ENCODE measurements around the gene STK17A. TPM values are rescaled to one million over a fixed set of nuclear protein-coding genes. Genes with fewer than 3 reads are reported as not detected.

The STK17A gene
- total RNA-seq, 2 donors from 2014 or later: 49.2 to 56.4 TPM

DNA sequence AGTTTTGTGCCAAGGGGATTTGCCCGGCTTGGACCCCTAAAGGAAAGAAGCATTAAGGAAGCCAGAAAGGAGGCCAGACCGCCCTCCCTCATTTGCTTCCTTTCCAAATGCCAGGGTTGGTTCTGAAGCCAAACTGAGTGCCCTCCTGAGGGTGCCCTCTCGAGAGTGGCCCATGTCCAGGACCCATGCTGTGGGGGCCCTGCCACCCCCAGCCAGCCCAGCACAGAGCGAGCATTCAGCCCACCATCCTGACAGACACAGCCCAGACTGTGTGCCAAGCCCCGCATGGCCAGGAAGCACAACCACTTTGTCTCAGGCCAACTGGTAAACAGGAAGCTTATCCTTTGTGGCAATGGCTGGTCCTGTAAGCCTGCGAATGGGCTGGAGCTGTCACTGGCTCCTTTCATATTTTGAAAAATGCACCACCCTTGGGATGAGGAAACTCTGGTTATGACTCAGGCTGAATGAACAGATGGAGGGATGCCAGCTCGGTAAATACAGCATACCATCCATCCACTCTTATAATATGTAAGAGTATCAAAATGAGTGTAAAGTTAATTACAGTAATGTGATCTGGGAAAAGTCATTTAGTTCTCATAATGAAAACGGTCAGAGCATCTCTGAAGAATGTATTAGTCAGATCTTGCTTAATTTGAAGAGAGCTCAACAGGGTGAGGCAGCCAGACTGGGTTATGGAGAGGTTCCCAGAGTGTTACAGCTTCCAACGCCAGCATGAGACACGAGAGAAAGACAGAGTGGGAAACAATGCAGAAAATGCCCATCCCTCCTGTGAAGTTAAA, 65.0 kb downstream of the STK17A start:
- DNase-seq (peak; percentile 73), ATAC-seq (replicated peaks in 1 of 2) (peak; percentile 70 to 73)
- Mint-ChIP-seq H3K36me3 (ENCODE audit: insufficient read depth in 2 of 2) (peaks cover 7 to 20% of the 10 kb centered on the region in 2 donors), H3K4me3 (peak overlapping the region; percentile 65 to 77), H3K9me3 (peaks cover 0 to 1% of the 10 kb centered on the region in 2 donors), H3K27ac (peak overlapping the region; percentile 24), H3K4me1 (ENCODE audit: low read depth) (peaks cover 100% of the 10 kb centered on the region), H3K27me3 (ENCODE audit: low read depth) (no peaks in the 10 kb centered on the region)

DNA sequence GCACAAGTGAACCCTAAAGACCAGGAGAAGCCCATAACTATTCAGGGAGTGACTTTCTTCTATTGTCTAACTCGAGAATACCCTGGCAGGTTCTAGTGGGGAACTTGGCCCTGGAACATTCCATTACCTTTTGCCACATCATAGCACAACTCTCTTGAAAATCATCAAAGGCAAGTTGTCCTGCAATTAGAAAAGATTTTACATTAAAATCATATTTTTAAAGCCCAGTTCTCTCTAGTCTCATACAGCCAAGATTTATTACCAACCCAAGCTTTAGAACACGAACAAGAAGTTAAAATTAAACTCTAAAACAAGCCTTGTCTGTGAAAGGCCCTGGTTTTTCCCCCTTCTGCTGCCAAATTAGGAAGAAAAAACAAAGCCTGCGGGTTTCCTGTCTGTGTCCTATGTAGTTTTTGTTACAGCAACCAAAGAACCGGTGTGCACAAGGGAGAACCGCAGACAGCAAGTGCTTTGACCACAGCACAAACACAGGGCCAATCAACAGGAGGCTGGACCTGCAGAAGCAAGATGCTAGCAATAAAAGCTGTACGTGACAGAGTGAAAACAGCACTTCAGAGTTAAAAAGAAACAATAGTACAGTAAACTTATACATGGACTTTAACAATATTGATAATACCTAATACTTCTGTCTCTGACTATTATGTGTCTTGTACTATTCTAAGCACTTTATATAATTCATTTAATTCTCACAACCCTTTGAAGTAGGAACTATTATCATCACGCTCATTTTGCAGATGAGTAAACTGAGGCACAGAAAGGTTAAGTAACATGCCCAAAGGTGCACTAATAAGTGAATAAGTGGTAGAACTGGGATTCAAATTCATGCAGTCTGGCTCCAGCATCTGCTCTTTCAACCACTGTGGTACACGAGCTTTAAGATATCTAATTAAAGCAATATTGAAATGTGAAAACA, 65.8 kb downstream of the STK17A start:
- Mint-ChIP-seq H3K9me3 (peaks cover 0 to 1% of the 10 kb centered on the region in 2 donors), H3K27me3 (ENCODE audit: low read depth) (no peaks in the 10 kb centered on the region), H3K36me3 (ENCODE audit: insufficient read depth in 2 of 2) (peaks cover 7 to 17% of the 10 kb centered on the region in 2 donors), H3K4me3 (peak overlapping the region; percentile 65 to 77), H3K27ac (peak overlapping the region; percentile 24), H3K4me1 (ENCODE audit: low read depth) (peaks cover 99% of the 10 kb centered on the region)
- DNase-seq (peak; percentile 72 to 81), ATAC-seq (replicated peaks in 1 of 2) (peak; percentile 51 to 61)

GRCh38 chr7:43649755-43650274, 66.9 kb downstream of the STK17A start:
- peak overlapping the region; percentile 24 for H3K27ac Mint-ChIP-seq
- no peaks in the 10 kb centered on the region for H3K27me3 Mint-ChIP-seq (ENCODE audit: low read depth)
- DNase-seq: peak; percentile 64 to 74
- H3K36me3 Mint-ChIP-seq (ENCODE audit: insufficient read depth in 2 of 2): peaks cover 6 to 13% of the 10 kb centered on the region in 2 donors
- peaks cover 0 to under 1% of the 10 kb centered on the region in 2 donors for H3K9me3 Mint-ChIP-seq
- peak; percentile 55 to 59 for ATAC-seq (replicated peaks in 1 of 2)
- H3K4me3 Mint-ChIP-seq: peak overlapping the region; percentile 65 to 77
- peaks cover 99% of the 10 kb centered on the region for H3K4me1 Mint-ChIP-seq (ENCODE audit: low read depth)

GRCh38 chr7:43650457-43651052, 67.6 kb downstream of the STK17A start:
- H3K36me3 Mint-ChIP-seq (ENCODE audit: insufficient read depth in 2 of 2): peaks cover 5 to 10% of the 10 kb centered on the region in 2 donors
- peaks cover 94% of the 10 kb centered on the region for H3K4me1 Mint-ChIP-seq (ENCODE audit: low read depth)
- H3K27me3 Mint-ChIP-seq (ENCODE audit: low read depth): no peaks in the 10 kb centered on the region
- no peaks in the 10 kb centered on the region for H3K9me3 Mint-ChIP-seq
- H3K27ac Mint-ChIP-seq: peak overlapping the region; percentile 24
- H3K4me3 Mint-ChIP-seq: peak overlapping the region; percentile 65 to 77
- DNase-seq (no peak), ATAC-seq (replicated peaks in 1 of 2) (no peak)

DNA sequence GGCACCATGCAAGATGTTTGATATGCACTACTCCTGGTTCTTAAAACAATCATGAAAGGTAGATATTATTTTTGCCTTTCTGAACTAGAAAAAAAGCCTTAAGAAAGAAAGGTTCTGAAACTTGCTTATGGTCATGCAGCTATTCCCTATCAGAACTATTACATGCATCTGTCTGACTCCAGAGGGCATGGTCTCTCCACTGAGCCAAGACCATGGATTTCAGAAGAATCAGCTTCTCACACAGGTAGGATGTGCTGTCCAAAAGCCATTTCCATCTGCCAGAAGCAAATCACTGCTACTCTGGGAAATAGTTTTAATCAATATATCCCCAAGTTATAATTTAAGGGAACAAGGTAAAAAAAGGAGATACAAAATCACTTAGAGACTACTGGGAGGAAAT, 69.5 kb downstream of the STK17A start:
- Mint-ChIP-seq H3K27me3 (ENCODE audit: low read depth) (no peaks in the 10 kb centered on the region), H3K27ac (peak overlapping the region; percentile 87), H3K36me3 (ENCODE audit: insufficient read depth in 2 of 2) (peaks cover 6 to 10% of the 10 kb centered on the region in 2 donors), H3K9me3 (no peaks in the 10 kb centered on the region), H3K4me1 (ENCODE audit: low read depth) (peaks cover 94% of the 10 kb centered on the region), H3K4me3 (peak overlapping the region in 1 of 2 donors; percentile 65)
- ATAC-seq (replicated peaks in 1 of 2) (no peak), DNase-seq (no peak)

GRCh38 chr7:43653466-43653865, 70.6 kb downstream of the STK17A start:
- H3K4me1 Mint-ChIP-seq (ENCODE audit: low read depth): peaks cover 94% of the 10 kb centered on the region
- H3K9me3 Mint-ChIP-seq: no peaks in the 10 kb centered on the region
- ATAC-seq (replicated peaks in 1 of 2) (no peak), DNase-seq (no peak)
- H3K4me3 Mint-ChIP-seq: peak overlapping the region; percentile 39 to 72
- H3K27me3 Mint-ChIP-seq (ENCODE audit: low read depth): no peaks in the 10 kb centered on the region
- peaks cover 7 to 13% of the 10 kb centered on the region in 2 donors for H3K36me3 Mint-ChIP-seq (ENCODE audit: insufficient read depth in 2 of 2)
- H3K27ac Mint-ChIP-seq: peak overlapping the region; percentile 89

- ATAC-seq (replicated peaks in 1 of 2) (no peak), DNase-seq (no peak)
- H3K27me3 Mint-ChIP-seq (ENCODE audit: low read depth): no peaks in the 10 kb centered on the region
- H3K9me3 Mint-ChIP-seq: no peaks in the 10 kb centered on the region
- peaks cover 94% of the 10 kb centered on the region for H3K4me1 Mint-ChIP-seq (ENCODE audit: low read depth)
- H3K36me3 Mint-ChIP-seq (ENCODE audit: insufficient read depth in 2 of 2): peaks cover 7 to 15% of the 10 kb centered on the region in 2 donors
- peak overlapping the region; percentile 39 to 72 for H3K4me3 Mint-ChIP-seq
- peak overlapping the region; percentile 89 for H3K27ac Mint-ChIP-seq
These were observed 71.1 kb downstream of the STK17A start for GRCh38 chr7:43653891-43654504.

GRCh38 chr7:43655584-43655983, 72.7 kb downstream of the STK17A start:
- no peak for DNase-seq
- H3K36me3 Mint-ChIP-seq (ENCODE audit: insufficient read depth in 2 of 2): peaks cover 7 to 16% of the 10 kb centered on the region in 2 donors
- H3K27me3 Mint-ChIP-seq (ENCODE audit: low read depth): no peaks in the 10 kb centered on the region
- H3K4me1 Mint-ChIP-seq (ENCODE audit: low read depth): peaks cover 92% of the 10 kb centered on the region
- H3K27ac Mint-ChIP-seq: no peak overlapping the region
- H3K4me3 Mint-ChIP-seq: no peak overlapping the region
- ATAC-seq (replicated peaks in 1 of 2): no peak
- no peaks in the 10 kb centered on the region for H3K9me3 Mint-ChIP-seq

GRCh38 chr7:43656997-43657396, 74.1 kb downstream of the STK17A start:
- H3K27ac Mint-ChIP-seq: peak overlapping the region; percentile 82
- ATAC-seq (replicated peaks in 1 of 2): no peak
- peaks cover 86% of the 10 kb centered on the region for H3K4me1 Mint-ChIP-seq (ENCODE audit: low read depth)

DNA sequence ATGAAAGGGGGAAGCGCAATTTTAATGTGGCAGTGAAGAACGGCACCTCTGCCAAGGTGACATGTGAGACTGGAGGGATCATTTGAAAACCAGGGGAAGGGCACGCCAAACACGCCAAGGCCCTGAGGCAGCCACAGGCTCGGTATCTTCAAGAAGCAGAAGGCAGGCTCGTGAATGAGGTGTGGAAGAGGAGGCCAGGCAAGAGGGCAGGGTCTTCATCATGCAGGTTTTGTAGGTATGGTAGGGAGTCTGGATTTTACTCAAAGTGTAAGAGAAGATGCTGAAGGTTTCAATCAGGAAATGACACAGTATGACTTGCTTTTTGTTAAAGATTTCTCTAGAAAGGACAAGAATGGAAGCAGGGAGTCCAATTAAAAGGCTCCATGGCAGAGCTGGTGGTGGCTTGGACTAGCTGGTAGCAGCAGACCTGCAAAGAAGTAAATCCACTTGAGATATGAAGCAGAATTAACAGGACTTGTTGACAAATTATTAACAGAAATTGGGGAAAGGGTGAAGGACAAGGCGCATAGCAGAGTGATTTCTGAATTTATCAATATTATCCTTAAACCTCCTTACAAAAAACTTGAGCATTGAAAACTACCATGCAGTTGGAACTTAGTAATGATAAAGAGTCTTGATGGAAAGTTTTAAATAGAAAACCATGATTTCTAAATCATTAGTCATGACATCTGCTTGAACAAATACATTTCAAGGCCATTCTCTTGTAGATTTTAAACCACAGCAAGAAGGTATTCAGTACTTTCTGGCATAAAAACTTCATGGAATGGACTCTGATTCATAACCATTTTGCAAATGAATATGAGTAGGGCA, 76.0 kb downstream of the STK17A start:
- Mint-ChIP-seq H3K9me3 (no peaks in the 10 kb centered on the region), H3K27me3 (ENCODE audit: low read depth) (no peaks in the 10 kb centered on the region), H3K36me3 (ENCODE audit: insufficient read depth in 2 of 2) (peaks cover 10 to 28% of the 10 kb centered on the region in 2 donors), H3K27ac (peak overlapping the region; percentile 96), H3K4me3 (peak overlapping the region; percentile 73 to 75), H3K4me1 (ENCODE audit: low read depth) (peaks cover 81% of the 10 kb centered on the region)
- peak; percentile 69 to 77 for DNase-seq
- peak; percentile 98 to 99 for ATAC-seq (replicated peaks in 1 of 2)

More at GRCh38 chr7:43656997-43657396, 74.1 kb downstream of the STK17A start:
- Mint-ChIP-seq H3K4me3 (peak overlapping the region in 1 of 2 donors; percentile 65), H3K27me3 (ENCODE audit: low read depth) (no peaks in the 10 kb centered on the region), H3K36me3 (ENCODE audit: insufficient read depth in 2 of 2) (peaks cover 10 to 21% of the 10 kb centered on the region in 2 donors), H3K9me3 (no peaks in the 10 kb centered on the region)
- no peak for DNase-seq

DNA sequence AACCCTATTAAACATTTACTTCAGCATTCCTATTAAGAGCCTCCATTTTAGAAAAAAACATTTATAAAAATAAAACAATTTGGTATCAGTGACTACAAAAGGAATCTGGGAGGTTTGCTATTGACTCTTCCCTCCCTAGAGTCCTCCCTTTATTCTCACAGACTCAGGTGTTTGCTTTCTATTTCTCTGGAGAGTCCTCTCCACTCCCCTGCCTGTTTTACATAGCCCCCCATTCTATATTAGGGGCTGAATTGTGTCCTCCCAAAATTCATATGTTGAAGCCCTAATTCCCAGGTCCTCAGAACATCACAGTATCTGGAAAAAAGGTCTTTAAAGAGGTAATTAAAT, 76.6 kb downstream of the STK17A start:
- peaks cover 7 to 25% of the 10 kb centered on the region in 2 donors for H3K36me3 Mint-ChIP-seq (ENCODE audit: insufficient read depth in 2 of 2)

More for the DNA sequence above, 76.6 kb downstream of the STK17A start:
- Mint-ChIP-seq H3K4me3 (peak overlapping the region in 1 of 2 donors; percentile 23), H3K27ac (peak overlapping the region; percentile 96), H3K9me3 (no peaks in the 10 kb centered on the region), H3K27me3 (ENCODE audit: low read depth) (no peaks in the 10 kb centered on the region), H3K4me1 (ENCODE audit: low read depth) (peaks cover 81% of the 10 kb centered on the region)
- DNase-seq (no peak), ATAC-seq (replicated peaks in 1 of 2) (no peak)
